GM21528 (cell line): ENCODE measurements around the gene NCAM1.

Experiments used
- ATAC-seq: cut with Tn5 transposase; IDR thresholded peaks from one replicate; pipeline ENCODE4 v1.9.1; 2021; ENCODE audit warnings: mild to moderate bottlenecking, moderate library complexity; ENCODE audit not compliant: unreplicated experiment, low FRiP score

Gene NCAM1

DNA sequence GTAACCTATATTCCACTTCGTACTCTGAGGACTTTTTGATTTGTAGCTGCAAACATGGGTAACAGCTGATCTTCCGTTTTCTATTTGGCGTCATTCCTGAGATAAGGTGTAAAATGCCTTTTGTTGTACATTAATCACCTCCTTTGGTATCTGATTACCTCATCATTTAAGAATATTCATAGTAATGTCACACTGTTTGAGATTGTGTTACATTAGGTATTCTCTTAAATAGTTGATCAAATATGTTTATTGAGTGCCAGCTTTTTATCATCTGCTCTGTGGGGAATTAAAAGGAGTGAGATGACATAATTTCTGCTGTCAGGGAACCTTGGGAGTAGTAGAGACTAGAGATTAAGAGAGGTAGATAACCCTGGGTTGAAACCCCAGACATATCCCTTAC is 5.9 kb downstream of the NCAM1 start:
- no peak for ATAC-seq

DNA sequence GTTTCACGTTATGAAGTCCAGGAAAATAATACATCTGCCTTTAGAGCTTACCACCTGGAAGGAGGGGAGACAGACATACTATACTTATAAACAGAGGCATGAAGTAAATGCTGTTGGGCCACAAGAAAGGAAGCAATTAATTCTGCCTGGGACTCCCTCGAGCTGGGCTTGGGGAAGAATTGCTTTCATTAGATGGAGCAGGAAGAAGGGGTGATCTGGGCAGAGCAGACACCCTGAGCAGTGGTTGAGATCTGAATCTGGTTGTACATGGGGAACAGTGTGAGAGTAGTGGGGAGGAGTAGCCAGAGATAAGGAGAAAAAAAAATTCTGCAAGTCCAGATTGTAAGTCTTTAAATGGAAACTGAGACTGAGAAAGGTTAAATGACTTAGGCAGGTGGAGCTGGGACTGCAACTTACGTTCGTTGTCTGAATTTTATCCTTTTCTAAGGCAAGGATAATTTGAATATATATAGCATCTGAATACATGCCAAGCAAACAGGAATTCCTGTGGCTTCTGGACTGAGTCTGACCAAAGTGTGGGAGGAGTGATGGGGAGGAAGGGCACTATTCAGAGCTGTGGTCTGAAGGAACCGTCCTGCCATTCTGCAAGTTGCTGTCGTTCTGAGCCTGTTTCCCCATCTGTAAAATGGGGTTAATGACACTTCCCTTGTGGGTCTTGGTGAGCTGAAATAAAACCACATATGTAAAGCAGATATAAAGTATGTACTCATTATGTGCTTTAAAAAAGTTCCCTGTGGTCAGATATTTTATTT is 7.9 kb downstream of the NCAM1 start:
- ATAC-seq: no peak

DNA sequence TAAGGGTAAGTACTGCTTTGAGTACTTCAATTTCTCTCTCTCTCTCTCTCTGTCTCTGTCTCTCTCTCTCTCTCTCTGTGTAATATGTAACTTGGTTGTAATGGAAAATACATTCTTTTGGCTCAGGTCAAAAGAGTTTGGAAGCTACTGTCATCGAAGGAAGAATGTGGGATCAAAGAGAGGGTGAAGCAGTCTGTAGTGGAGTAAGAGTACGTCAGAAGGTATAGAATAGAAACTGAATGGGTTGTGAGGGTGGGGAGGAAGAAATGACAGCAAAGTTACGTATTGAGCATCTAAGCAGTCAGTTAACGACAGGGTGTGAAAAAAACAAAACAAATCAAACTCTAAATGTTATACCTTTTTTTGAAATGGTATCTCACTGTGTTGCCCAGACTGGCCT is 10.0 kb downstream of the NCAM1 start:
- ATAC-seq: no peak

DNA sequence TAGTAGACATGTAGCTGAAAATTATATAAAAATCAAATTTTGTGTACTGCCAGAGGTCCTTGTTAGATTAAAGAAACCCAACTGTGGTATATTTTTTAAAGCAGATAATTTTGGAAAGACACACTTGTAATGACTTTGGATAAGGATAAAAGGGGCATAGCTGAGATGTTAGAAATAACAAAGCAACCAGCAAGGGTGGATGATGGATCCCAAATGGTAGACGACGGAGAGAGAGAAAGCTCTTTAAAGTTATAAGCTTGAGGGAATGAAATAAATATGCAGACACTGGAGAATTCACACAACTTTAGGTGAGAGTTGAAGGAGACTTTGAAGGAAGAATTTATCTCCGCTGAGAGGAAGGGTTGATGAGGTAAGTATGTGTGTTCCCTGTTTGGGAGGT is 10.6 kb downstream of the NCAM1 start:
- ATAC-seq: no peak

DNA sequence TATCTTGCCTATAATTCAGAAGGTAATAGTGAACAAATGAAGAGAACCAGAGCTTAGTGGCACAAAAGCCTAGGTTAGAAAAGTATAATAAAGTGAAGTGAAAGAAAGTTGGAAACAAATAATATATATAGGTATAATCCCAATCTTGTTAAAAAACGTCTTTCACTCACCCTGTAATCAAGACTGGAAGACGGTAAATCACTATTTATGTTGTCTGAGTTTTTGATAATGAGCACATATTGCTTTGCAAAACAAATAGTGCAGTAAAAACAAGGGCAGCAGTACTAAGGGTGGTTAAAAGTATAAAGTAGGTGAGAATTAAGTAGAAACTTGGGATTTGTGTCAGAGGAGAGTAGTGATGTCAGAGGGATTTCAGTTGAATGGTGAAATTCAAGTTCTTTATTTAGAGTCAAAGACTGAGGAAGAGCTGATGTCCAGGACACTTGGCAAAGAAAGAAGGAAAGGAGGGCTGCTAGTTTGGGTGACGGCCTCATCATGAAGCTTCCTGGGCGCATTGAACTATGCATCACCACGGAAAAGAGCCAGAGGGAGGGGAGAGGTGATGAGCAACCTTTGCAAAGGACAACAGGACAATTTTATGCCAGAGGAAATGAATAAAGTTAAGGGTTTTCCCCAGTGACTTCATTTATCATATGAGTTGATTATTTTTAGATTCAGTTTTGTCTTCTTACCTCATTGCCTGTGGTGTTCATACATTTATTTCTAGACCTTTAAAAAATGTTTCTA is 11.4 kb downstream of the NCAM1 start:
- no peak for ATAC-seq

DNA sequence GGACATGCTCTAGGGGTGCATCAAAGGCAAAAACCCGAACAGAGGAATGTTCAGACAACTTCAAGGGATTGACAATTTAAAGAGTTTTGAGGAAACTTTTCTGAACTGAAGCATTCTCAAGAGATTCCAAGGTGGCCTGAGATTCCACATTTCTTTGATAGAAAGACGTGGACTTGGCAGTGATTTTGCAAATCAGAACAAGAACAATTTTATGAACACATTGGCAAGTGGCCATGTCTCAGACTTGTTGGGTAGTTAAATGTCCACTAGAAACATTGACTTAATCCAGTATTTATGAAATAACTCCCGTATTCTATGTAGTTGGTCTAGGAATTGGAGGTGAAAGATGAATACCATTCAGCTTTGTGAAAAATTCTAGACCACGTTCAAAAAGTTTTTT is 13.8 kb downstream of the NCAM1 start:
- ATAC-seq: no peak

DNA sequence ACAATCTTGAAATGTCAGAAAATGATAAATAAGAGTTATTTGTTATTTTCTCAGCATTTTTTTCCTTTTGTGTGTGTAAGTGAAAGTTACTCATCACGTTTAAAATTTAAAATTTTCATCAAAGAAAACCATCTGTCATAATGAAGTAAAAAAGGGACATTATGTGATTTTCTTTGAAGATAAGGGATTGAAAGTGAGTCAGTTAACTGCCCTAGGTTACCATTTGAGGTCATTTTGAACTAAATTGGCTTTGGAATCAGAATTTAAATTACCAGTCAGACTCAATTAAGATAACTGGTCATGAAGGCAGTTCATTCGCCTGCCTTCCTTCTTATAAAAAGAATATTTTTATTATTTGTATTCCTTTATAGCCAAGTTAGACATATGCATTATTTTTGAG is 14.3 kb downstream of the NCAM1 start:
- ATAC-seq: no peak

DNA sequence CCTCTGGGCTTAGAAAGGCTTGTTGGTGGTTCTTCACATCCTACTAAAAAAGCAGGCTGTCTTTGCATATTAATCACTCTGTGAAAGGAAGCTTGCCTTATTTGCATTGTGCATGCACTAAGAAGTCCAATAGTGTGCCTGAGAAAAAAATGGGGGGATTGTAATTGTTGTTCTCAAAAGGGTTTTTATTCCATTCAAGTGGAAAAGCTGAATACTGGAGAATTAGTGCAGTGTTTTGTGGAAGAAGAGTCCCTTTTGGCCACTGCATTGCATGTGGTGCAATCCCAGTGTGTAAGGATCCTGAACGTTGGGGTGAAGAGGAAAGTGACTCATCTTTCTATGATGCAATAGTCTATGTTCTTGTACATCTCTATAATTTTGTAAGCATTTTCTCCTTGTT is 16.5 kb downstream of the NCAM1 start:
- ATAC-seq: no peak

DNA sequence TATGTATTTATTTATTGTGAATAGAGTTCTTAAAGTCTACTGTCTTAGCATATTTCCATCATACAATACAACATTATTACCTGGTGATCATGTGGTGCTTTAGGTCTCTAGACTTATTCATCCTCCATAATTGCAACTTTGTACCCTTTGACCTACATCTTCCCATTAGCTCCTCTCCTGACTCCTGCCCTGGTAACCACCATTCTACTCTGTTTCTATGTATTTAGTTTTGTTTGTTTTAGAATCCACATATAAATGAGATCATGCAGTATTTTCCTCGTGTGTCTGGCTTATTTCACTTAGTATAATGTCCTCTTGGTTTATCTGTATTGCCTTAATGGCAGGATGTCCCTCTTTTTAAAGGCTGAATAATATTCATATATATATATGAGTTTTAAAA is 22.7 kb downstream of the NCAM1 start:
- ATAC-seq: no peak

DNA sequence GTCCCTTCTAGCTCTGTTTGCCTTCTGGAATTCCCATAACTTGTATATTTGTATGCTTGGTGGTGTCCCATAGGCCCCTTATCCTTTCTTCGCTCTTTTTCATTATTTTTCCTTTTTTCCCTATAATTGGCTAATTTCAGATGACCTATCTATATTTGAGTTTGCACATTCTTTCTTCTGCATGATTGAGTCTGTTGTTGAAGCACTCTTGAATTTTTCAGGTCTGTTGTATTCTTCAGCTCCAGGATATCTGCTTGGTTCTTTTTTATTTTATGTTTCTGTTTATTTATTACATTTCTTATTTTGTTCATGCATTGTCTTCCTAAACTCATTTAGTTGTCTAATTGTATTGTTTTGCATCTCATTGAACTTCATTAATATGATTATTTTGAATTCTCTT is 28.0 kb downstream of the NCAM1 start:
- ATAC-seq: no peak

DNA sequence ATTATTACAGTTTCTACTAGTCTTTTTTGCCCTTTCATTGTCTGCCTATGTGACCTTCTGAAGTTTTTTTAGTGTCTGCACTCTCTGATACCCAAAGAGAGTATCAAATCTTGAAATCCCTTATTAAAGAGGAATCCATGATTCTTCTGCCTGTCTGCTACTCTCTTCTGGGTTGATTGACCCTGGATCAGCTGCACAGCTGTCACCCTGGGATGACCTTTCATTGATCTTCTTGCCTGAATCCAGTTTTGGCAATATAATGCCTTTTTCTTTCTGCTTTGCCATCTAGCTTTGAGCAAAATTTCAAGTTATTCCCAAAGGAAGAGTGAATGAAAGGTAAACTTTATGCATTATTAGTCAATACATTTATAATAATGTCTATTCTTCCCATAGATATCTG is 32.6 kb downstream of the NCAM1 start:
- ATAC-seq: no peak

DNA sequence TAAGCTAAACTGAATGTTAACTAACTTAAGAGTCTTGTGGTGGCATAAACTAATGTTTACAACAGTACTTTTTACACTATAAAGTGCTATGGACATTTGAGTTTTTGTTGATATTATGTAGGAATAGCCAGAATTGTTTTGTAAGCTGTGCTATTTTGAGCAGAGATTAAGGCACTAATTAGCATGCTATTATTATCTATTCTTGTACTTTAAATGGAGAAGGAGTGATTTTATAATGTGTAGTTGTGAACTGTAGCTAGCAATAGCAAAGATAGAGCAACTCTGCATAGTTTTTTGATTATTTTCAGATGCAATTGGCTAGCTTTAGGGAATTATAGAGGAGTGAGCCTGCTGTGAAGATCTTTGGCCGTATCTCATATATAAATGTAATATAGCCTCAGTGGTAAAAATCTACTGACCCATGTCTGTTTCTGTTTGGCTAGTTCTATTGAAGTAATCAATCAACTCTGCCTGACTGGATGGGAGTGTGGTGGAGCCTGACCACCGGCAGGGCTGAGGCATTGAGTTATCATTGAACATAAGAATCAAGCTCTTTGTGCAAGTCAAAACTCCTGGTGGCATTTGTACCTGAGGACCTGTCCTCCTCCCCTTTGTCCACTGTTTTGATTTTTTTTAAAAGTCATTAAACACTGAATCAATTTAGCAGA is 34.3 kb downstream of the NCAM1 start:
- ATAC-seq: no peak

DNA sequence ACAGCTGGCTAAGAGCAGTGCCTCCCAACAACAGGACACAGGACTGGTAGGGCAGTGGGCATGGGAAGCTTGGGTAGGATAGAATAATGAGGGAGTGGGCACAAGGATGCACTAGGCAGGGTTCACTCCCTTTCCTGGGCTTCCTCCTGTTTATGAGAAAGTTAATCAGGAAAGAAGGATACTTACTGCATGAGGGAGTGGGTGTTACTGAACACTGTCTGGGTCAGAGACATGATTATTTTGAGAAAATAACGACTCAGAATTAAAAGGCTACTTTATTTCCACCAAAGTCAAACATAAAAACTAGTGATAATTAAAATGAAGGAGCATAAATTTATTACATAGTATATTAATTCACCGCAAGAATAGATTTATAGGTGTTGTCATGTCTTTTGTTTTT is 35.8 kb downstream of the NCAM1 start:
- ATAC-seq: no peak

DNA sequence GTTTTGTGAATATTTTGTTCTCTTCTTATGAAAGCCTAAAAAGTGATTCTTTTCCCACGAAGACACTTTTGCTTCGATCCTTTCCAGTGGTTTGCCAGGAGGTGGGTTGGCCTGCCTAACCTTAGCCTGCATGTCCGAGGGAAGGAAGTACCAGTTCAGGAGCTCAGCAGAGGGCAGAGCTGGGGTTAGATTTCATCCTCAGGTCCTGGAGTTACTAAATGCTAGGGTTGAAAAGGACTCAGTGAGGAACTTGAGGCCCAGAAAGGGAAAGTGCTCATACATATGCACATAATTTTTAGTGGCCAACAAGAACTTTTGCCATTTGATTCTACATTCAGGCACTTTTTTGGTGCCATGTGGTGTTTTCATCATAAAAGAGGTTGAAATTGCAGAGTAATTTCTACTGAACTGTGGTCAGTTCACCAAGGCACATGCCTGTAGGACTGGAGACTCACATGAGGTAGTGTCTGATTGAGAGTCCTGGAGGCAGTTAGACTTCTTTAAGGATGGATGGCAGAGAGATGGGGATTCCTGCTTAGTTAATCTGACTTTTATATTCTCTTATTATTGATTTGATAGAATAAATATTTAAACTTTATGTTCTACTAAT is 36.7 kb downstream of the NCAM1 start:
- no peak for ATAC-seq

DNA sequence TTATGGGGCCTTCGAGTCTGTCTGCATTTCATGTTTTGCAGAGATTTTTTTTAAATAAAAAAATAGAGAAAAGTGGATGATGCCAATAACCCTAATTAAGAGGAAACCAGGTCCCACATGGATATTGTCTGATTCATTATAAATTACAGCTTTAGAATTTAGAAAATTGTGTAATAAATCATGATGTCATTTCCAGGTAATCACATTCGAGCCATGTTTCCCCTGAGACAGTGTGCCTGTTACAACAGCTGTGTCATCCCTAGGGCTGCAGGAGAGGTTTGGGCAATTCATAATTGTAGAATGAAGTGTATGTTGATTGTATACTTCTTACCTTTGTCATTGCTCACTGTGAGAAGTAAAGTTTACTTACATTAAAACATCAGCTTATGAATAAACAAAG is 38.3 kb downstream of the NCAM1 start:
- no peak for ATAC-seq

DNA sequence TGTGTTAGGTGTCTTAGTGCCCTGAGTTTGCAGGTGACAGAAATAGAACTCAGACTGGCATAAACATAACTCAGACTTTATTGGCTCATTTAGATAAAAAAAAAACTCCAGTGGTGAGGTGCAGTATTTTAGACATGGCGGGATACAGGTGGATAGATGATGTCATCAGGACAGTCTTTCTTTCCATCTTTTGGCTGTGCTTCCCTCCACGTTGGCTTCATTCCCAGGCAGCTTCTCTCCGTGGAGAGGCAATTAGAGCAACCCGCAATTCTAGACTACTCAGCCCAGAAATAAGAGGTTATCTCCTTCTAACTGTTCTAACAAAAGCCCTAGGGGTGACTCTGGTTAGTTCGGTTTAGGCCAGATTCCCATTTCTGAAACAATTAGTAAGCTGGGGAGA is 40.5 kb downstream of the NCAM1 start:
- ATAC-seq: no peak

DNA sequence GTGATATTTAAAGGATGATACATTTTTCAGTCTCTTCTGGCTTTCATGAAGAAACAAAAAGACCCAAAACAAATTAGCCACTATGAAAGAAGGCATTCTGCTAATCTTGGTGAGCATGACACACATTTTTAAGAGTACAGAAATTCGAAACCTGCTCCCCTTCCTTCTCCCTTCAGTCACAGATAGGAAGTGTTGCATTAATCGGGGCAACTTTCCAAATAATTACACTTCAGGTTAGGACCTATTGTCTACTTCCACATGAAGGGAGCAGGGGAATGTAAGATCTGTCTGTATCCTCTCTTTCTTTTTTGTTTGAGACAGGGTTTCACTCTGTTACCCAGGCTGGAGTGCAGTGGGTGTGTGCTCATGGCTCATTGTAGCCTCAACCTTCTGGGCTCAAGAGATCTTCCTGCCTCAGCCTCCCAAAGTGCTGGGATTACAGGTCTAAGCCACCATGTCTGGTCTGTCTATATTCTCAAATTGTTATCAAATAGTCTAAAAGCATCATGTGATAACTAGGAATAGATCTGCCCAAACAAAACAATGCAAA is 45.8 kb downstream of the NCAM1 start:
- no peak for ATAC-seq

DNA sequence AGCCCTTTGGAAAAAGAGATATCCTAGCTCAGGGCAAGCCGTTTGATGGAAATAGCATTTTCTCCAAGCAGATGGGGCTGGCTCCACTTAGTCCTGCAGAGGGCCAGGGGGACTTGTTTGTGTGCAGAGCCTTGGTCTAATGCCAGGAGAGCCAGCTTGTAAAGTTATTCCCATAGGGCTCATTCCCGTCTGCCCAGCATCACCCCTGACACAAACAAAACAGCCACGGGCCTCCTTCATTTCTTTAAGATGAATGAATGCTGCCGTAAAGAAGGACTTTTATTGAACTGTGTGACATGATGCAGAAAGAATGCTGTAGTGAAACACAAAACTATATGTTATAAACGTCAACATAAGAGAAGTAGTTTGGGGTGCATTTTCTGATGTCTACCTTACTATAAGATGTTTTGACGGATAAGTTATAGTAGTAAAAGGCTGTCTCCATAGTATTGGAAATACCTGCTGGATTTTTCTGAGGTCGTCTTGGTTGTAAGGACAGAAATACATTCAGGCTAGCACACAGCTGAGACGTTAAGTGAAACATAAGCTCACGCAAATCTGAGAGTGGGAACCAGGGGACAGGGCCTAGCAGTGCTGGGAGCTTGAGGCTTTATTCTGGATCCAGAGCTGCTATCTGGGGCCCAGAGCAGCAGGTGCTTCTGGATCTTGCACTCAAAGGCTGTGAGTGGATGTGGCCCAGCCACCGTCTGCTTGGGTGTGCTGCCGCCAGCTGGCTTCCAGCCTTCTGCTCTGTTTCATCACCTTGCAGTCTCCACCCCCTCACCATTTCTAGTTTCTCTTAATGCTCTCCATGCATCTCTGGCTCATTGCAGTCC is 53.3 kb downstream of the NCAM1 start:
- ATAC-seq: no peak

DNA sequence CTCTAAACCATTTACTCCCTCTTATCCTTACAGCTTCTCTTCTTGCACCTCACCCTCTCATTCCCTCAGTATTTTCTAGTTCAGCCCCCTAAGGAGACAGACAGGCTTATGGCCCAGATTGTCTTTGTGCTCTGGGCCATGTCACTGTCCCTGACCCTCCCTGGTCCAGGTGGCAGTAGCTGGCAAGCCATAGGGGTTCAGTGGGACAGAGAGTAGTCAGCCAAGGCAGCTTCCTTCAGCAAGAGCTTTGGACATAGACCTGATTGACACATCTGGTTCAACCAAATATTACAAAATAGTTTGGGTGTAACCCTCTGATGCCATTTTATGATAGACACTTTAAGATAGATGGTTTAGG is 53.9 kb downstream of the NCAM1 start:
- ATAC-seq: no peak

DNA sequence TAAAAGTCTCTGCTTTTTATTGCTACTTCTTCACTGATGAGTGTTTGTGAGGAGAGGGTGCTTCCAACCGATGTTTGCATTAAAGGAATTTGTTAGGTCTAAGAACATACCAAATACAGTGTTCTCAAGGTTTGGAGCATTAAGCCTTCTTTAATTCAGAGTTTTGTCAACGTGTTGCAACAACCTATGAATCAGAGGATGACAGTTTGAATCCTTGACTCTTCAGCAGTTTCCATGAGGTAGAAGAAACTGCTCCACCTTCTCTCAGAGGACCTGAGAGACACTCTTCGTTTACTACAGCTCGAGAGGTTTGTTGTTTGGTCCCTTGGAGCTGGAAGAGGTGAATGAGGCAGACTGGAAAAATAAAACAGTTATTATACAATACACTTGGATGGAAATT is 55.7 kb downstream of the NCAM1 start:
- ATAC-seq: no peak
